Spleen (tissue), 7 donors: ENCODE data around the gene PSMA7.

Source experiments
- POLR2A ChIP-seq, 3 donors: fragments of 450-650 bp; IDR thresholded peaks; one replicate each; pipeline ENCODE4 v1.5.1; 2017; ENCODE audit warnings: antibody characterized with exemption in 3 of 3, mild to moderate bottlenecking in 1 of 3
- POLR2AphosphoS5 ChIP-seq, 3 donors: sonication (generic); formaldehyde crosslinking; IDR thresholded peaks; one replicate each; pipeline ENCODE4 v1.5.1; 2017; ENCODE audit warnings: antibody characterized with exemption in 3 of 3
- TF ChIP-seq, protein P1 (sequence below), 11 experiments: fragments of 200-600 bp in 7 of 11; fragments of 450-650 bp in 4 of 11; sonication (generic) in 4 of 11; IDR thresholded peaks in 8 of 11; conservative IDR thresholded peaks in 3 of 11; 1 replicate in 7 of 11; 2 replicates in 4 of 11; pipeline versions ENCODE4 v1.4.0 to v1.8.0; 2016 to 2021; ENCODE audit warnings: antibody characterized with exemption in 11 of 11, inconsistent platforms in 4 of 11, mild to moderate bottlenecking in 1 of 11
- donor health status: DM: no; HTN: no; CAD: no; lungs with moderate emphysema.
- donor health status: DM: no; HTN: no; CAD: no.
- donor health status: DM: no; HTN: no; CAD: no.

DNA sequence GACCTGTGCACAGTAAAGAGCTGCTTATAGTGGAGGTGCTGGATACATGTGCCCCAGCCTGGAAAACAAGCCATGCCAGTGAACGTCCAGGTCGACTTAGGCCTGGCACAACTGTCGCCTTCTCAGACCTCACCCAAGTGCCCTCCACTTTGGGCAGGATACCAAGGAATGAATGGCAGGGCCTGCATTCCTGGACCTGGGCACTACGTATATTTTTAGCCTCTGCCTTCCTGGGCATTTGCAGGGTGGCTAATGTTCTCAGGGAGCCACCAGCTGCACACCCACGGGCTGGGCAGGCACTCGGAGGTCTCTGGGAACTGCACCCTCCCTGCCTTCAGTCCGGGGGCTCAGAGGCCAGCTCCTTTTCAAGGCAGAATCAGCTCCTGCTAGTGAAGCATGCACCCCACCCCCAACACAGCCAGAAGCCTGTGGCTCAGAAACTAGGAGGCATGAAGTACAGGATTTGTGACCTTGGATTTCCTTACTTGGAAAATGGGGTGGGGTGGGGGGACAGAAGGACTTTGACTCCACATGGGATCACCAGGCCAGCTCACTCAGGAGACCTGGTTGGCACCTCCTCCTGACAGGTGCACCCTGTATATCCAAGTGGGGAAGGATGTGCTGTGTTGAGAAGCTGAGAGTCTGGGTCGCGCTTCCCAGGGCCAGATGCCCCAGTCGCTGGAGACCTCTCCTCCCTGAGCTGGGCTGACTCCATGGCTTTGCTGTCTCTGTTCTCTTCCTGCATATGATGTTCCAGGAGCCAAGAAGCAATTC lies 23.4 kb downstream of the PSMA7 start:
- TF ChIP-seq, protein P1, sequence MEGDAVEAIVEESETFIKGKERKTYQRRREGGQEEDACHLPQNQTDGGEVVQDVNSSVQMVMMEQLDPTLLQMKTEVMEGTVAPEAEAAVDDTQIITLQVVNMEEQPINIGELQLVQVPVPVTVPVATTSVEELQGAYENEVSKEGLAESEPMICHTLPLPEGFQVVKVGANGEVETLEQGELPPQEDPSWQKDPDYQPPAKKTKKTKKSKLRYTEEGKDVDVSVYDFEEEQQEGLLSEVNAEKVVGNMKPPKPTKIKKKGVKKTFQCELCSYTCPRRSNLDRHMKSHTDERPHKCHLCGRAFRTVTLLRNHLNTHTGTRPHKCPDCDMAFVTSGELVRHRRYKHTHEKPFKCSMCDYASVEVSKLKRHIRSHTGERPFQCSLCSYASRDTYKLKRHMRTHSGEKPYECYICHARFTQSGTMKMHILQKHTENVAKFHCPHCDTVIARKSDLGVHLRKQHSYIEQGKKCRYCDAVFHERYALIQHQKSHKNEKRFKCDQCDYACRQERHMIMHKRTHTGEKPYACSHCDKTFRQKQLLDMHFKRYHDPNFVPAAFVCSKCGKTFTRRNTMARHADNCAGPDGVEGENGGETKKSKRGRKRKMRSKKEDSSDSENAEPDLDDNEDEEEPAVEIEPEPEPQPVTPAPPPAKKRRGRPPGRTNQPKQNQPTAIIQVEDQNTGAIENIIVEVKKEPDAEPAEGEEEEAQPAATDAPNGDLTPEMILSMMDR (IDR thresholded peaks at IDR 0.05 in 8 of 11, conservative IDR thresholded peaks at IDR 0.05 in 3 of 11): no peak
- TF ChIP-seq POLR2A (IDR thresholded peaks at IDR 0.05): no peak
- TF ChIP-seq POLR2AphosphoS5 (IDR thresholded peaks at IDR 0.05): no peak
